Fibroblast of mammary gland (primary cell): ENCODE data around the gene SMARCC1.

Experiments used
- DNase-seq: peaks from one replicate; pipeline ENCODE4 v3.0.0-alpha.2; 2010; ENCODE audit warnings: low read depth
- H3K4me3 ChIP-seq: 2 replicates; pipeline ENCODE4 v1.5.1; 2011; ENCODE audit warnings: low read depth, mild to moderate bottlenecking, low read length, moderate library complexity; ENCODE audit not compliant: control insufficient read depth
- TF ChIP-seq, protein P1 (sequence below): conservative IDR thresholded peaks from 2 replicates; pipeline ENCODE4 v1.5.1; 2011; ENCODE audit warnings: low read depth, low read length, inconsistent platforms; ENCODE audit not compliant: control insufficient read depth, insufficient read depth

SMARCC1 gene

GRCh38 chr3:47628426-47628825 lies 153.3 kb downstream of the SMARCC1 start:
- no peak for DNase-seq
- no peak overlapping the region for H3K4me3 ChIP-seq
- TF ChIP-seq, protein P1, sequence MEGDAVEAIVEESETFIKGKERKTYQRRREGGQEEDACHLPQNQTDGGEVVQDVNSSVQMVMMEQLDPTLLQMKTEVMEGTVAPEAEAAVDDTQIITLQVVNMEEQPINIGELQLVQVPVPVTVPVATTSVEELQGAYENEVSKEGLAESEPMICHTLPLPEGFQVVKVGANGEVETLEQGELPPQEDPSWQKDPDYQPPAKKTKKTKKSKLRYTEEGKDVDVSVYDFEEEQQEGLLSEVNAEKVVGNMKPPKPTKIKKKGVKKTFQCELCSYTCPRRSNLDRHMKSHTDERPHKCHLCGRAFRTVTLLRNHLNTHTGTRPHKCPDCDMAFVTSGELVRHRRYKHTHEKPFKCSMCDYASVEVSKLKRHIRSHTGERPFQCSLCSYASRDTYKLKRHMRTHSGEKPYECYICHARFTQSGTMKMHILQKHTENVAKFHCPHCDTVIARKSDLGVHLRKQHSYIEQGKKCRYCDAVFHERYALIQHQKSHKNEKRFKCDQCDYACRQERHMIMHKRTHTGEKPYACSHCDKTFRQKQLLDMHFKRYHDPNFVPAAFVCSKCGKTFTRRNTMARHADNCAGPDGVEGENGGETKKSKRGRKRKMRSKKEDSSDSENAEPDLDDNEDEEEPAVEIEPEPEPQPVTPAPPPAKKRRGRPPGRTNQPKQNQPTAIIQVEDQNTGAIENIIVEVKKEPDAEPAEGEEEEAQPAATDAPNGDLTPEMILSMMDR, result no peak

- TF ChIP-seq, protein P1, result no peak
- no peak overlapping the region for H3K4me3 ChIP-seq
- no peak for DNase-seq
Observed at GRCh38 chr3:47622671-47623461, 158.8 kb downstream of the SMARCC1 start.

DNA sequence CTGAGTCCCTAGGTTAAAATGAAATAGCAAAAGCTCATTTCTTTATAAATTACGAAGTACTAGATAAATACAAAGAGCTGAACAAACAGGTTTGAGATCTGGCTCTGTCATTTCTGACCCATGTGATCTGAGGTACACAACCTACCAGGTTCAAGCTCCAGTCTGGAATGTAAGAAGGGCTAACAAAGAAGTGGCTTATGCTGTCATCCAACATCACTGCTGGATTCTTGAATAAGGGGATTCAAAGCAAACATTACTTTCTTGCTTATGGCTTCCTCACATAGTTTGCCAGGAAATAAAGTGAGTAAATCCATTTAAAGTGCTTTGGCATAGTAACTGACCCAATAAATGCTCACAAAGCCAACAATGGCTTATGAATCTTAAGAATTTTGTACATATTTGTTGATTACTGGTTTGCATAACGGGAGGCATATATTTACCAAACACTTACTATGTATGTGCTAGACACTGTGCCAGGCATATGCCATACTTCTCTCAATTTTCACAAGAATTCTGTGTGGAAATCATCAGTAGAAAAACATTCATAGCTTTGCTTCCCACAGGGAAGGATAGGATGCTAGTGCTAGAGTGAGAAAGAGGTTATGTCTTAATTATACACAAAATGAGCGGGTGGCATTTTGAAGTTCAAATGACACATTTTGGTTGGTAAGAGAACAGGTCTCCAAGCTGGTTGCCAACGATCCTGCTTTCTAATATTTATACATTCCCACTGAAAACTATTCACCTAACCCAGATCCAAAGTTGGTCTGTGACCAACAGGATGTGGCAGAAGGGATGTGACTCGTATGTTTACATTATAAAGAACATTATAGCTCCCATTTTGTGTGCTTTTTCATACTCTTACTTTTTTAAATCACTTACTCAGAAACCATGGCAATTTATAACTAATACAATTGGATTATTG lies 164.3 kb downstream of the SMARCC1 start:
- TF ChIP-seq, protein P1, result no peak
- DNase-seq, result peak; percentile 50
- no peak overlapping the region for H3K4me3 ChIP-seq

GRCh38 chr3:47614788-47615187 lies 166.9 kb downstream of the SMARCC1 start:
- no peak overlapping the region for H3K4me3 ChIP-seq
- TF ChIP-seq, protein P1, result no peak
- no peak for DNase-seq

DNA sequence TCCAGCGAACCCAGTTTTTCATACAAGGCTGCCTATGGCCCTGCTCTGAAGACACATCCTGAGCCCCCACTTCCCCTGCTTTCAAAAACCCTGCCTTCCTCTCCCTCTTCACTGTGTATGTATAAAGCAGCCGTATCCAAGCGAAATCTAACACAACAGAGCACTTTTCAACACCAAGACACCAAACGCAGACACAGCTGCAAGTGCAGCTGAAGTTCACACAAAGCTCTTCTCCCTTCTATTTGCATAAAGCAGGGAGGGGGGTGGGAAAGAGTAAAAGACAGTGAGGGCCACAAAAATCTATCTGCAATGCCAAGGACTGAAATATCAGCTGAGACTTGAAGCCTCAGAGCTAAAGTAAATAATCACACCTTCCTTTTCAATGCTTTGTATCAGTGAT lies 168.0 kb downstream of the SMARCC1 start:
- no peak overlapping the region for H3K4me3 ChIP-seq
- DNase-seq, result no peak
- TF ChIP-seq, protein P1, result no peak

DNA sequence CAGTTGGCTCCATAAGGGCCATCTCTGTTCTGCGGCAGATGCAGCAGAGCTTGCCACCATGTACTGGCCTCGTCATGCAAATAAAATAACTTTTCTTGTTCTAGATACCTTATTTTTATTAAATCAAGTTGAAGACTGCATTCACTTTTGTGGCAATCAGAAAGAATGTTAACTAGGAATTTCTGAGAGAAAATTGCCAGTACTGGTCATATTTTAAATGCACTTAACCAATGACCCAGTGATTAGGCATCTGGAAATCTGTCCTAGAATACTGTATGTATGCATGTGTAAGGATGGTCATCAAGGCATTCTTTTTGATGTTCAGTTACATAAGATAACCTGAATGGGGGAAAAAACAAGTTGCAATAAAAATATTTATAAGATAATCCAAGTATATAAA lies 168.8 kb downstream of the SMARCC1 start:
- TF ChIP-seq, protein P1, result no peak
- H3K4me3 ChIP-seq, result no peak overlapping the region
- DNase-seq, result no peak
